HG02938 (cell line): ENCODE data around the gene TAS2R3.
A peak's percentile ranks its signal among the peaks of the same experiment; 100 is the strongest.

Source experiments
- ATAC-seq: cut with Tn5 transposase; IDR thresholded peaks from one replicate; pipeline ENCODE4 v1.9.1; 2021; ENCODE audit warnings: mild to moderate bottlenecking, moderate library complexity; ENCODE audit not compliant: unreplicated experiment

TAS2R3 gene

GRCh38 chr7:141785706-141786552 lies 22.0 kb downstream of the TAS2R3 start:
- peak; percentile 72 for ATAC-seq

DNA sequence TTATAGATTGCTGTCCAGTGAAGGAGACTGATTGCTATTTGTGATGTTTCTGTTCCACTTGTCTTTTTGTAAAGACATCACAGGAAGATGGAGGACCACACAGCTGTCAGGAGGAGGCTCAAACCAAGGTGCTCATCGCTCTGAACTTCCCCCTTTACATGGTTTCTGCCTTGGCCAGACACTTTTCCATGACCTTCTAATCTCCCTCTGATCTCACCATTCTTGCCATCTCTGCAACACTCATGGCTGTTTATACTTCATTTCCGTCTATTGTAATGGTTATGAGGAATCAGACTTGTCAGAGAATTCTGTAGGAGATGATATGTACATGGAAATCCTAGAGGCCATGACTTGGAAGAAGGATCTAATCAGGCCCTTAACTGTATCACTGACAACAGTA lies 24.4 kb downstream of the TAS2R3 start:
- no peak for ATAC-seq

GRCh38 chr7:141789917-141790316 lies 26.0 kb downstream of the TAS2R3 start, which contains the start of gene TAS2R5:
Gene TAS2R5, plus strand, starts transcription at chr7:141790217. Its CDS starts 145 bp downstream, at chr7:141790362.
- no peak for ATAC-seq

GRCh38 chr7:141792526-141792925 lies 28.6 kb downstream of the TAS2R3 start:
- ATAC-seq, result no peak
